HCT116 (cell line): ENCODE results near the gene AGL. TPM values are rescaled to one million over a fixed set of nuclear protein-coding genes. Genes with fewer than 3 reads are reported as not detected.
"Not testable (repeated sequence)": the region's sequence is repeated elsewhere in the genome, so short reads cannot be mapped to it uniquely, and the experiment has no call there.

Experiments
- ATAC-seq: fragments of 200-7000 bp; cut with Tn5 transposase; 2 replicates; pipeline ENCODE4 v1.9.1; 2020; ENCODE audit warnings: mild to moderate bottlenecking, moderate library complexity
- BruUV-seq: library from RNA; stranded (reverse); fragments of 400-500 nt; replicated peaks from 2 replicates; lab custom pipeline; 2021; lab: Mats Ljungman, UMichigan
- CTCF ChIA-PET: fragments of 300-600 bp; sonication (Branson Sonifier 250); formaldehyde crosslinking; loops from one replicate; lab custom pipeline; 2021; ENCODE audit warnings: antibody characterized with exemption; lab: Charles Lee
- POLR2A ChIA-PET: fragments of 300-600, 350-600 bp; sonication (Branson Sonifier 250); formaldehyde crosslinking; loops from one replicate; lab custom pipeline; 2021; ENCODE audit warnings: antibody characterized with exemption; lab: Charles Lee
- RAD21 ChIA-PET, 2 experiments: fragments of 300-600 bp; sonication (Branson Sonifier 250); formaldehyde crosslinking; loops; one replicate each; lab custom pipeline; 2023; ENCODE audit warnings: low total read pairs in 2 of 2; ENCODE audit not compliant: uncharacterized antibody in 2 of 2, unreplicated experiment in 2 of 2, low non-redundant PET in 1 of 2; lab: Charles Lee
- DNase-seq: peaks from one replicate; pipeline ENCODE4 v3.0.0-alpha.2; 2010; ENCODE audit warnings: low read depth, low spot score
- H2AFZ ChIP-seq: fragments of 200-600 bp; shearing (Covaris generic), sonication (generic); 2 replicates; pipeline ENCODE4 v1.6.1; 2017; ENCODE audit warnings: low read depth, mixed run types, mixed read lengths, antibody characterized with exemption, low read length; ENCODE audit not compliant: poor library complexity, severe bottlenecking
- H3K27ac ChIP-seq: 2 replicates; pipeline ENCODE4 v1.5.1; 2012; ENCODE audit warnings: low read depth, low read length
- H3K27me3 ChIP-seq: fragments of 200-600 bp; sonication (generic); 2 replicates; pipeline ENCODE4 v1.6.1; 2016; ENCODE audit warnings: mixed run types, low read length, mixed read lengths; ENCODE audit not compliant: insufficient read depth
- H3K36me3 ChIP-seq, 2 experiments: fragments of 200-500 bp in 1 of 2; fragments of 200-600 bp in 1 of 2; sonication (Bioruptor generic) in 1 of 2; sonication (generic) in 1 of 2; 2 replicates each; pipeline versions ENCODE4 v1.5.1 to v1.6.1; 2014 to 2016; ENCODE audit warnings: low read length in 2 of 2, inconsistent platforms in 1 of 2, mixed read lengths in 1 of 2, mixed run types in 1 of 2; ENCODE audit not compliant: insufficient read depth in 2 of 2, control insufficient read depth in 1 of 2
- H3K4me1 ChIP-seq, 2 experiments: fragments of 200-600 bp in 1 of 2; sonication (generic) in 1 of 2; 2 replicates each; pipeline versions ENCODE4 v1.5.1 to v1.6.1; 2012 to 2017; ENCODE audit warnings: low read length in 2 of 2, inconsistent platforms in 1 of 2, mild to moderate bottlenecking in 1 of 2, mixed read lengths in 1 of 2, mixed run types in 1 of 2, moderate library complexity in 1 of 2; ENCODE audit not compliant: insufficient read depth in 2 of 2, control insufficient read depth in 1 of 2
- H3K4me2 ChIP-seq: fragments of 200-600 bp; sonication (generic); 2 replicates; pipeline ENCODE4 v1.6.1; 2017; ENCODE audit warnings: mixed run types, low read length, mixed read lengths
- H3K4me3 ChIP-seq, 2 experiments: fragments of 200-600 bp in 1 of 2; sonication (generic) in 1 of 2; replicated peaks in 1 of 2; 2 replicates each; pipeline ENCODE4 v1.5.1; 2011 to 2016; ENCODE audit warnings: low read length in 2 of 2, control low read depth in 1 of 2, low read depth in 1 of 2, mild to moderate bottlenecking in 1 of 2, mixed read lengths in 1 of 2, mixed run types in 1 of 2
- H3K79me2 ChIP-seq: fragments of 200-600 bp; sonication (generic); 2 replicates; pipeline ENCODE4 v1.6.1; 2017; ENCODE audit warnings: mild to moderate bottlenecking, mixed run types, low read length, moderate library complexity, mixed read lengths; ENCODE audit not compliant: insufficient read depth
- H3K9ac ChIP-seq: fragments of 200-600 bp; sonication (generic); 2 replicates; pipeline ENCODE4 v1.6.1; 2016; ENCODE audit warnings: low read length, mixed read lengths
- H3K9me2 ChIP-seq: fragments of 200-600 bp; sonication (generic), shearing (Covaris generic); 2 replicates; pipeline ENCODE4 v1.6.1; 2017; ENCODE audit warnings: mixed run types, mild to moderate bottlenecking, moderate library complexity; ENCODE audit not compliant: insufficient read depth
- H3K9me3 ChIP-seq, 2 experiments: fragments of 200-500 bp in 1 of 2; fragments of 200-600 bp in 1 of 2; sonication (Bioruptor generic) in 1 of 2; sonication (generic) in 1 of 2; 2 replicates each; pipeline ENCODE4 v1.6.1; 2014 to 2017; ENCODE audit warnings: low read length in 2 of 2, mixed read lengths in 2 of 2, inconsistent platforms in 1 of 2, low read depth in 1 of 2, mild to moderate bottlenecking in 1 of 2, mixed run types in 1 of 2, moderate library complexity in 1 of 2; ENCODE audit not compliant: control insufficient read depth in 1 of 2, insufficient read depth in 1 of 2
- H4K20me1 ChIP-seq: fragments of 200-600 bp; sonication (generic), shearing (Covaris generic); 2 replicates; pipeline ENCODE4 v1.6.1; 2017; ENCODE audit warnings: mixed run types, mild to moderate bottlenecking, moderate library complexity; ENCODE audit not compliant: insufficient read depth
- ATF3 ChIP-seq: IDR thresholded peaks from 2 replicates; pipeline ENCODE4 v1.6.1; 2012
- CEBPB ChIP-seq: IDR thresholded peaks from 2 replicates; pipeline ENCODE4 v1.6.1; 2012; ENCODE audit warnings: low read depth
- ELF1 ChIP-seq: IDR thresholded peaks from 2 replicates; pipeline ENCODE4 v1.6.1; 2012; ENCODE audit warnings: low read depth, borderline replicate concordance
- EZH2 ChIP-seq: fragments of 200-600 bp; sonication (generic); IDR thresholded peaks from 2 replicates; pipeline ENCODE4 v1.6.1; 2017; ENCODE audit warnings: antibody characterized with exemption, mixed run types
- EZH2phosphoT487 ChIP-seq: fragments of 200-600 bp; IDR thresholded peaks from 2 replicates; pipeline ENCODE4 v1.6.1; 2018; ENCODE audit warnings: antibody characterized with exemption, borderline replicate concordance
- FOSL1 ChIP-seq: IDR thresholded peaks from 2 replicates; pipeline ENCODE4 v1.6.1; 2012; ENCODE audit warnings: low read depth
- SIN3A ChIP-seq: IDR thresholded peaks from 2 replicates; pipeline ENCODE4 v1.6.1; 2012; ENCODE audit warnings: low read depth
- TCF7L2 ChIP-seq: IDR thresholded peaks from 2 replicates; pipeline ENCODE4 v1.7.0; 2011; ENCODE audit warnings: borderline replicate concordance, inconsistent platforms; ENCODE audit not compliant: insufficient read depth, insufficient read length; ENCODE audit errors: extremely low read depth
- intact Hi-C: fragments of 100-400 bp; cut with micrococcal nuclease; formaldehyde crosslinking; loops from 2 replicates; pipeline ENCODE4 v1.10.0; 2022
- total RNA-seq: library from RNA; stranded (reverse); gene quantifications from one replicate; pipeline ENCODE4 v1.2.1, GENCODE V29; 2021; ENCODE audit not compliant: unreplicated experiment

Gene AGL
- total RNA-seq, 1 experiment from 2014 or later = 19.4 TPM

- Histone ChIP-seq H3K4me2 (no peak overlapping the region), H3K4me3 (no peak overlapping the region), H3K4me1 (no peaks in the 10 kb centered on the region), H4K20me1 (no peaks in the 10 kb centered on the region), H3K27ac (no peak overlapping the region), H3K9me3 (peaks cover 0 to 4% of the 10 kb centered on the region in 2 experiments; a peak in 1 of 4 replicates), H3K79me2 (no peaks in the 10 kb centered on the region), H2AFZ (no peak overlapping the region), H3K36me3 (no peaks in the 10 kb centered on the region), H3K27me3 (no peaks in the 10 kb centered on the region), H3K9me2 (no peaks in the 10 kb centered on the region), H3K9ac (no peak overlapping the region)
- ChIA-PET POLR2A (no interaction called here), RAD21 (no interaction called here), CTCF (no interaction called here)
- intact Hi-C loops = no loop called here
- no peak for TF ChIP-seq EZH2phosphoT487
- no peak for TF ChIP-seq EZH2
- no peak for TF ChIP-seq ATF3
- TF ChIP-seq TCF7L2 = no peak
- no peak for TF ChIP-seq FOSL1
- no peak for TF ChIP-seq CEBPB
- no peak for TF ChIP-seq SIN3A
- no peak for TF ChIP-seq ELF1
- no peak for DNase-seq
- BruUV-seq = no TSS peak
- no peak for ATAC-seq
These were observed 20.9 kb upstream of the AGL start for GRCh38 chr1:99829269-99829668.

- H3K4me2 ChIP-seq, H3K36me3 ChIP-seq, H3K9me3 ChIP-seq, H3K4me1 ChIP-seq, H3K9me2 ChIP-seq, H3K4me3 ChIP-seq, H4K20me1 ChIP-seq, DNase-seq, CTCF ChIA-PET, H3K27ac ChIP-seq, intact Hi-C loops, ATAC-seq, H3K79me2 ChIP-seq, H3K9ac ChIP-seq, H2AFZ ChIP-seq, H3K27me3 ChIP-seq, POLR2A ChIA-PET, BruUV-seq, RAD21 ChIA-PET: not testable (repeated sequence)
These were observed 16.2 kb upstream of the AGL start for GRCh38 chr1:99833911-99834310.

GRCh38 chr1:99836171-99837103, 13.7 kb upstream of the AGL start:
- RAD21 ChIA-PET, H3K9me3 ChIP-seq, H3K27ac ChIP-seq, H3K4me1 ChIP-seq, H2AFZ ChIP-seq, ATAC-seq, H3K9ac ChIP-seq, intact Hi-C loops, CTCF ChIA-PET, H3K36me3 ChIP-seq, H3K4me2 ChIP-seq, H3K27me3 ChIP-seq, POLR2A ChIA-PET, DNase-seq, H3K4me3 ChIP-seq, H3K79me2 ChIP-seq, H4K20me1 ChIP-seq, BruUV-seq, H3K9me2 ChIP-seq: not testable (repeated sequence)
